GM21619 (cell line): Measurements from ENCODE around the gene PLB1.
"Not testable (repeated sequence)": the region's sequence is repeated elsewhere in the genome, so short reads cannot be mapped to it uniquely, and the experiment has no call there.

ENCODE experiments used
- ATAC-seq: cut with Tn5 transposase; IDR thresholded peaks from one replicate; pipeline ENCODE4 v1.9.1; 2021; ENCODE audit not compliant: unreplicated experiment

Gene PLB1

GRCh38 chr2:28663359-28663758 is 167.5 kb downstream of the PLB1 start:
- ATAC-seq, result no peak

GRCh38 chr2:28664120-28664842 is 168.4 kb downstream of the PLB1 start:
- ATAC-seq, result no peak

GRCh38 chr2:28665041-28665704 is 169.3 kb downstream of the PLB1 start:
- no peak for ATAC-seq

- ATAC-seq, result not testable (repeated sequence)
Observed at GRCh38 chr2:28665811-28666377, 170.0 kb downstream of the PLB1 start.

- no peak for ATAC-seq
Observed at GRCh38 chr2:28666496-28667184, 170.8 kb downstream of the PLB1 start.

- no peak for ATAC-seq
Observed at GRCh38 chr2:28667261-28667660, 171.4 kb downstream of the PLB1 start.

- ATAC-seq, result no peak
Observed at GRCh38 chr2:28668106-28668814, 172.4 kb downstream of the PLB1 start.

GRCh38 chr2:28668880-28669279 is 173.0 kb downstream of the PLB1 start:
- no peak for ATAC-seq

GRCh38 chr2:28670856-28671255 is 175.0 kb downstream of the PLB1 start:
- ATAC-seq, result no peak

- no peak for ATAC-seq
Observed at GRCh38 chr2:28673338-28673737, 177.5 kb downstream of the PLB1 start.

GRCh38 chr2:28674062-28674712 is 178.3 kb downstream of the PLB1 start:
- no peak for ATAC-seq

- no peak for ATAC-seq
Observed at GRCh38 chr2:28674713-28675068, 178.8 kb downstream of the PLB1 start.

- ATAC-seq, result no peak
Observed at GRCh38 chr2:28676152-28676835, 180.4 kb downstream of the PLB1 start.

- ATAC-seq, result no peak
Observed at GRCh38 chr2:28678175-28678855, 182.5 kb downstream of the PLB1 start.

- peak; percentile 46 for ATAC-seq
Observed at GRCh38 chr2:28678944-28679343, 183.1 kb downstream of the PLB1 start.

- no peak for ATAC-seq
Observed at GRCh38 chr2:28680657-28681056, 184.8 kb downstream of the PLB1 start.

- peak; percentile 92 for ATAC-seq
Observed at GRCh38 chr2:28681158-28681571, 185.3 kb downstream of the PLB1 start.

- ATAC-seq, result no peak
Observed at GRCh38 chr2:28681606-28682005, 185.7 kb downstream of the PLB1 start.

GRCh38 chr2:28683100-28683706 is 187.3 kb downstream of the PLB1 start:
- ATAC-seq, result no peak
